K562 (cell line): Measurements from ENCODE around the gene TMX3. TPM values are rescaled to one million over a fixed set of nuclear protein-coding genes. Genes with fewer than 3 reads are reported as not detected.

ENCODE experiments used
- PTTG1 ChIP-seq: fragments of 450-650 bp; IDR thresholded peaks from 2 replicates; pipeline ENCODE4 v1.6.1; 2016; ENCODE audit warnings: low read depth, mild to moderate bottlenecking, missing genetic modification characterization, missing compliant biosample characterization
- RCOR1 ChIP-seq, 2 experiments: IDR thresholded peaks; 2 replicates each; pipeline ENCODE4 v1.6.1; 2012; ENCODE audit warnings: low read depth in 2 of 2, low read length in 2 of 2, borderline replicate concordance in 1 of 2, improper control_type of control experiment in 1 of 2
- SIX5 ChIP-seq, 2 experiments: IDR thresholded peaks; 2 replicates each; pipeline ENCODE4 v1.6.1; 2011; ENCODE audit warnings: low read length in 2 of 2, borderline replicate concordance in 1 of 2, low read depth in 1 of 2, mild to moderate bottlenecking in 1 of 2, moderate library complexity in 1 of 2; ENCODE audit not compliant: insufficient read depth in 1 of 2
- TAF15 ChIP-seq: fragments of 200-400 bp; formaldehyde crosslinking; IDR thresholded peaks from 2 replicates; pipeline ENCODE4 v1.6.1; 2017; ENCODE audit warnings: mild to moderate bottlenecking, low read depth, low read length, moderate library complexity
- XRCC4 ChIP-seq: IDR thresholded peaks from one replicate; pipeline ENCODE4 v1.6.1; 2011; ENCODE audit not compliant: insufficient read depth, insufficient read length; ENCODE audit errors: extremely low read depth
- polyA plus RNA-seq, 8 experiments: library from polyadenylated mRNA; depleted of rRNA in 4 of 8; stranded (reverse) in 5 of 8; unstranded in 3 of 8; fragments of >200 nt; fragmentation: Nextera tagmentation in 2 of 8; fragmentation: Illumina TruSeq in 1 of 8; extraction: Ambion mirVana in 2 of 8; extraction: Trizol in 1 of 8; gene quantifications; 2 replicates each; pipeline versions ENCODE4 v1.2.1 to v1.2.3, GENCODE V29; 2011 to 2014; ENCODE audit warnings: inconsistent platforms in 1 of 8, missing spikeins in 1 of 8
- total RNA-seq, 7 experiments: library from RNA; depleted of rRNA in 6 of 7; stranded (reverse); fragments of >200 nt in 6 of 7; fragmentation: Illumina TruSeq in 2 of 7; extraction: Trizol in 2 of 7; gene quantifications; 2 replicates each; pipeline versions ENCODE4 v1.2.1 to v1.2.3, GENCODE V29; 2011 to 2021; ENCODE audit warnings: low replicate concordance in 1 of 7
- TF ChIP-seq, protein P1 (sequence below), 3 experiments: fragments of 200-800 bp in 1 of 3; fragments of 250-450 bp in 1 of 3; fragments of 450-650 bp in 1 of 3; sonication (Bioruptor Pico) in 1 of 3; sonication (Bioruptor generic) in 1 of 3; formaldehyde crosslinking in 1 of 3; IDR thresholded peaks; 2 replicates each; pipeline versions ENCODE4 v1.6.1 to v1.8.0; 2016 to 2022; ENCODE audit warnings: mild to moderate bottlenecking in 2 of 3, missing genetic modification characterization in 2 of 3, missing compliant biosample characterization in 1 of 3, moderate library complexity in 1 of 3

Gene TMX3
- total and polyA plus RNA-seq, 9 of the 15 experiments (the other 6 are each of a cell fraction or from before 2014, with no cell fraction given) = 13.2 to 40.5 (median 20.7) TPM

DNA sequence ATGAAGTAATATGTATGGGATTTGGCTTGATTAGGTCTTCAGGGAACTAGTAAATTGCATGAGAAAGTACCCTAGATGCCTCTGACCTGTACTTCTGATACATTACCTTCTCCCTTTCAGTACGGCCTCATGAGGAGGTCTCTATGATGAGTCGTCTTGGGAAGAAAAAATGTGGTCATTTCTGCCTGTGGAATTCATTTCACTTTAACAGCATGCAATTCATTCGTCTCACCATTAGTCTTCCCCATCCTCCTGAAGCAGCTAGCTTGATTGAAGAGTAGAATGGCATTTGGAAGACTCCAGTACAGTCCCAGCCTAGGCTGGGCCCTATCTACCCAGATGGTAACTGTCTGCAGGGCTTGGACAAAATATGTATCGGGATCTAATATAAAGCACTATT is 52.2 kb downstream of the TMX3 start (continued):
- TF ChIP-seq, protein P1, sequence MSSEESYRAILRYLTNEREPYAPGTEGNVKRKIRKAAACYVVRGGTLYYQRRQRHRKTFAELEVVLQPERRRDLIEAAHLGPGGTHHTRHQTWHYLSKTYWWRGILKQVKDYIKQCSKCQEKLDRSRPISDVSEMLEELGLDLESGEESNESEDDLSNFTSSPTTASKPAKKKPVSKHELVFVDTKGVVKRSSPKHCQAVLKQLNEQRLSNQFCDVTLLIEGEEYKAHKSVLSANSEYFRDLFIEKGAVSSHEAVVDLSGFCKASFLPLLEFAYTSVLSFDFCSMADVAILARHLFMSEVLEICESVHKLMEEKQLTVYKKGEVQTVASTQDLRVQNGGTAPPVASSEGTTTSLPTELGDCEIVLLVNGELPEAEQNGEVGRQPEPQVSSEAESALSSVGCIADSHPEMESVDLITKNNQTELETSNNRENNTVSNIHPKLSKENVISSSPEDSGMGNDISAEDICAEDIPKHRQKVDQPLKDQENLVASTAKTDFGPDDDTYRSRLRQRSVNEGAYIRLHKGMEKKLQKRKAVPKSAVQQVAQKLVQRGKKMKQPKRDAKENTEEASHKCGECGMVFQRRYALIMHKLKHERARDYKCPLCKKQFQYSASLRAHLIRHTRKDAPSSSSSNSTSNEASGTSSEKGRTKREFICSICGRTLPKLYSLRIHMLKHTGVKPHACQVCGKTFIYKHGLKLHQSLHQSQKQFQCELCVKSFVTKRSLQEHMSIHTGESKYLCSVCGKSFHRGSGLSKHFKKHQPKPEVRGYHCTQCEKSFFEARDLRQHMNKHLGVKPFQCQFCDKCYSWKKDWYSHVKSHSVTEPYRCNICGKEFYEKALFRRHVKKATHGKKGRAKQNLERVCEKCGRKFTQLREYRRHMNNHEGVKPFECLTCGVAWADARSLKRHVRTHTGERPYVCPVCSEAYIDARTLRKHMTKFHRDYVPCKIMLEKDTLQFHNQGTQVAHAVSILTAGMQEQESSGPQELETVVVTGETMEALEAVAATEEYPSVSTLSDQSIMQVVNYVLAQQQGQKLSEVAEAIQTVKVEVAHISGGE (CRISPR knock-in tag; IDR thresholded peaks at IDR 0.05) = no peak
- no peak for TF ChIP-seq PTTG1 (tag)
- no peak for TF ChIP-seq TAF15
- TF ChIP-seq XRCC4 = no peak
- TF ChIP-seq RCOR1 (IDR thresholded peaks at IDR 0.05; ENCODE audit: borderline replicate concordance in 1 of 2, low read depth in 2 of 2, low read length in 2 of 2) = no peak
- TF ChIP-seq SIX5 (IDR thresholded peaks at IDR 0.05; ENCODE audit: borderline replicate concordance in 1 of 2, insufficient read depth in 1 of 2, low read depth in 1 of 2, low read length in 2 of 2) = no peak
- TF ChIP-seq, all 486 proteins: peak for 0
